HG03442 (cell line): ENCODE data around the gene GRK2.

Experiments used
- ATAC-seq: cut with Tn5 transposase; IDR thresholded peaks from one replicate; pipeline ENCODE4 v1.9.1; 2021; ENCODE audit warnings: mild to moderate bottlenecking, moderate library complexity; ENCODE audit not compliant: unreplicated experiment

Gene GRK2

DNA sequence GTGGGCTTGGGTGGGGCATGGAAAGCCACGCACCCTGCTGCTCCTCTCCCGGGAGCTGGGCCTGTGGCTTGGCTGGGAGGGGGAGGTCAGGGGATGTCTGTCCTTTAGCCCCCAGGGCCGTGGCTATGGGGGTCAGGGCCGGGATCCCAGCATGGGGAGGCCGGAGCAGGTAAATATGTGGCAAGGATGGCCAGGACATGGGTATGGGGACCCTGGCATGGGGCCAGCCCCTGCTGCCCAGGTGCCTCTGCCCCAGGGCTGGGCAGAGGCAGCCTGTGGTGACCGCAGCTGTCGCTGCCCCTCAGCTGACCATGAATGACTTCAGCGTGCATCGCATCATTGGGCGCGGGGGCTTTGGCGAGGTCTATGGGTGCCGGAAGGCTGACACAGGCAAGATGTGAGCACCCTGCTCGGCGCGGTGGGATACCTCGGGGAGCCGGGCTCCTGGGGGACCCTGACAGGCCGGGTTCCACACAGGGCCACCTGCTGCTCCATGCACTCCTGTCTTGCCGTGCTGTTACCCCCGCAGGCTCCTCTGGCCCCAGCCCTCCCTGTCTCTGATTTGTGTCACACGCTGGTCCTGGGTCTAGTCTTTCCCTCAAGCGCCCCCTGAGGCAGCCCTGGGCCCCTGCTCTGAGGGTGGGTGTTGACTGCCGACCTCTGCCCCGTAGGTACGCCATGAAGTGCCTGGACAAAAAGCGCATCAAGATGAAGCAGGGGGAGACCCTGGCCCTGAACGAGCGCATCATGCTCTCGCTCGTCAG lies 14.7 kb downstream of the GRK2 start:
- no peak for ATAC-seq

DNA sequence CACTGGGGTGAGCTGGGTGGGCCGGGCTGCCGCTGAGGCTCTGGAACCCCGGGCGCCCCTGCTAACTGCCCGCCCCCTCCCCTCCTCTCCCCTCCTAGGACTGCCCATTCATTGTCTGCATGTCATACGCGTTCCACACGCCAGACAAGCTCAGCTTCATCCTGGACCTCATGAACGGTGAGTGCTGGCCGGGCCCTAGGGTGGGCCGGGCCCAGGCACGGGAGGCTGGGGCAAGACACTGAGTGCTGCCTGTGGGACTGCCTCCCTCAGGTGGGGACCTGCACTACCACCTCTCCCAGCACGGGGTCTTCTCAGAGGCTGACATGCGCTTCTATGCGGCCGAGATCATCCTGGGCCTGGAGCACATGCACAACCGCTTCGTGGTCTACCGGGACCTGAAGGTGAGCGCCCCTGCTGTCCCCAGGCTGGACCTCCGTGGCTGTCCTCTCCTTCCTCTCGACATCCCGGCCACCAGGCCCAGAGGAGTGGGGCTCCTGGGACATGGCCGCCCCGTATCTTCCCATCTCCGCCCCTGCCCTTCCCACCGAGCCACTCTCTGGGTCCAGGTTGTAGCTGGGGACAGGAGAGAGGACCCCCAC lies 15.4 kb downstream of the GRK2 start:
- ATAC-seq, result no peak

DNA sequence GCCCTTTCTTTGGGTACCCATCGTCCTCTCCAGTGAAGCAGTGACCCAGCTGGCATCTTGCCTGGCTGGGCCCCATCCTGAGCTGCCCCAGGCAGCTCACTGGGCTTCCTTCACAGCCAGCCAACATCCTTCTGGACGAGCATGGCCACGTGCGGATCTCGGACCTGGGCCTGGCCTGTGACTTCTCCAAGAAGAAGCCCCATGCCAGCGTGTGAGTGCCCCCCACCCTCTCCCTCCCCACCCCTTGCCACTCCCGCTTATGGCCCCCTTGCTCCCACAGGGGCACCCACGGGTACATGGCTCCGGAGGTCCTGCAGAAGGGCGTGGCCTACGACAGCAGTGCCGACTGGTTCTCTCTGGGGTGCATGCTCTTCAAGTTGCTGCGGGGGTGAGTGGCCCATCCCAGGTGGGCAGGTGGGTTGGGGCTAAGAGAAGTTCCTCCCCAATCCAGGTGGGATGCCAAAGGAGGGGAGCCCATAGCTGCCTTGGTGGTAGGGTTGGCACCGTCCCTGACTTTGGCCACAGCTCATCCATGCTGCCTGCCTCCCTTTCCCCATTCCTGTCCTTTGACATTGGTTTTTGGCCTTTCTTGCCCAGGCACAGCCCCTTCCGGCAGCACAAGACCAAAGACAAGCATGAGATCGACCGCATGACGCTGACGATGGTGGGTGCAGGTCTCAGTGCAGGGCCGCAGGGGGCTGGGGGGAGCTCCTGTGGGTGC lies 16.0 kb downstream of the GRK2 start:
- no peak for ATAC-seq

DNA sequence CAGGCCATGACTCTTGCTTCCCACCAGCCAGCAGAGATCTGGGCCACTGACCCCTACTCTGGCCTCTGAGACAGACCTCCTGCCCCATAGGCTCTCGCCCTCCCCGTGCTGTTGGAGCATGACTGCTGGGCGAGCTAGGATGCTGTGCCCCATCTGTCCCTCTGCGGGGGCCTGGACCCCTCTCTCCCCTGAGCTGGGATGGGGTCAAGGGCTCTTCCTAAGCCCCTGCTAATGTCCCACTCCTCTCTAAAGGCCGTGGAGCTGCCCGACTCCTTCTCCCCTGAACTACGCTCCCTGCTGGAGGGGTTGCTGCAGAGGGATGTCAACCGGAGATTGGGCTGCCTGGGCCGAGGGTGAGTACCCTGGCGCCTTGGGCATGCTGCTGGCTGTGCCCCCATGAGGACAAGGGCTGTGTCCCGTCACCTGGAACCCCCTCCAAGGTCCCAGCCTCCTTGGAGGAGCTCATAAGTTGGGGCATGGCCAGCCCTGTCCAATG lies 16.7 kb downstream of the GRK2 start:
- no peak for ATAC-seq

DNA sequence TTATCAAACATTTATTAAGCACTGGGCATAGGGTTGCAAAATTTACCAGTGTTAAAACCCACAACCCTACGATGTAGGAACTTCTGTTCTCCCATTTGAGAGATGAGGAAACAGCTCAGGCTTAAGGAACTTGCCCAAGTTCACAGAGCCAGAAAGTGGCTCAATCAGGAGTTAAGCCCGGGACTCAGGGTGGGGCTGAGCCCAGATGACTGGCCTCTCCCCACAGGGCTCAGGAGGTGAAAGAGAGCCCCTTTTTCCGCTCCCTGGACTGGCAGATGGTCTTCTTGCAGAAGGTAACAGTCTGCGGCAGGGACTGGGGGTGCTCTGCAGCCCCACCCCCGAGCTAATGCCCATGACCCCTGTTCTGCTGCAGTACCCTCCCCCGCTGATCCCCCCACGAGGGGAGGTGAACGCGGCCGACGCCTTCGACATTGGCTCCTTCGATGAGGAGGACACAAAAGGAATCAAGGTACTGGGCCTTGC lies 17.2 kb downstream of the GRK2 start:
- ATAC-seq, result no peak

DNA sequence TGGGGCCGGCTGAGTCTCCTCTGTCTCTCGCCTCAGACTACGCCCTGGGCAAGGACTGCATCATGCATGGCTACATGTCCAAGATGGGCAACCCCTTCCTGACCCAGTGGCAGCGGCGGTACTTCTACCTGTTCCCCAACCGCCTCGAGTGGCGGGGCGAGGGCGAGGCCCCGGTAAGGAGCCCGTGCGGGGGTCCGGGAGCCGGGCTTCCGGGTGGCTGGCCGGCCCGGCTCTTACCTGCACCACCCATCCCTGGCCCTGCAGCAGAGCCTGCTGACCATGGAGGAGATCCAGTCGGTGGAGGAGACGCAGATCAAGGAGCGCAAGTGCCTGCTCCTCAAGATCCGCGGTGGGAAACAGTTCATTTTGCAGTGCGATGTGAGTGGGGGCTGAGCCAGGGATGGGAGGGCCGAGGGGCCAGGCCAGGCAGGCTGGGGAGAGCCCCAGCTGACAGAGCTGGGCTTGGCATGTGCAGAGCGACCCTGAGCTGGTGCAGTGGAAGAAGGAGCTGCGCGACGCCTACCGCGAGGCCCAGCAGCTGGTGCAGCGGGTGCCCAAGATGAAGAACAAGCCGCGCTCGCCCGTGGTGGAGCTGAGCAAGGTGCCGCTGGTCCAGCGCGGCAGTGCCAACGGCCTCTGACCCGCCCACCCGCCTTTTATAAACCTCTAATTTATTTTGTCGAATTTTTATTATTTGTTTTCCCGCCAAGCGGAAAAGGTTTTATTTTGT lies 18.7 kb downstream of the GRK2 start:
- no peak for ATAC-seq

DNA sequence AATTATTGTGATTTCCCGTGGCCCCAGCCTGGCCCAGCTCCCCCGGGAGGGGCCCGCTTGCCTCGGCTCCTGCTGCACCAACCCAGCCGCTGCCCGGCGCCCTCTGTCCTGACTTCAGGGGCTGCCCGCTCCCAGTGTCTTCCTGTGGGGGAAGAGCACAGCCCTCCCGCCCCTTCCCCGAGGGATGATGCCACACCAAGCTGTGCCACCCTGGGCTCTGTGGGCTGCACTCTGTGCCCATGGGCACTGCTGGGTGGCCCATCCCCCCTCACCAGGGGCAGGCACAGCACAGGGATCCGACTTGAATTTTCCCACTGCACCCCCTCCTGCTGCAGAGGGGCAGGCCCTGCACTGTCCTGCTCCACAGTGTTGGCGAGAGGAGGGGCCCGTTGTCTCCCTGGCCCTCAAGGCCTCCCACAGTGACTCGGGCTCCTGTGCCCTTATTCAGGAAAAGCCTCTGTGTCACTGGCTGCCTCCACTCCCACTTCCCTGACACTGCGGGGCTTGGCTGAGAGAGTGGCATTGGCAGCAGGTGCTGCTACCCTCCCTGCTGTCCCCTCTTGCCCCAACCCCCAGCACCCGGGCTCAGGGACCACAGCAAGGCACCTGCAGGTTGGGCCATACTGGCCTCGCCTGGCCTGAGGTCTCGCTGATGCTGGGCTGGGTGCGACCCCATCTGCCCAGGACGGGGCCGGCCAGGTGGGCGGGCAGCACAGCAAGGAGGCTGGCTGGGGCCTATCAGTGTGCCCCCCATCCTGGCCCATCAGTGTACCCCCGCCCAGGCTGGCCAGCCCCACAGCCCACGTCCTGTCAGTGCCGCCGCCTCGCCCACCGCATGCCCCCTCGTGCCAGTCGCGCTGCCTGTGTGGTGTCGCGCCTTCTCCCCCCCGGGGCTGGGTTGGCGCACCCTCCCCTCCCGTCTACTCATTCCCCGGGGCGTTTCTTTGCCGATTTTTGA lies 19.5 kb downstream of the GRK2 start:
- ATAC-seq, result no peak

DNA sequence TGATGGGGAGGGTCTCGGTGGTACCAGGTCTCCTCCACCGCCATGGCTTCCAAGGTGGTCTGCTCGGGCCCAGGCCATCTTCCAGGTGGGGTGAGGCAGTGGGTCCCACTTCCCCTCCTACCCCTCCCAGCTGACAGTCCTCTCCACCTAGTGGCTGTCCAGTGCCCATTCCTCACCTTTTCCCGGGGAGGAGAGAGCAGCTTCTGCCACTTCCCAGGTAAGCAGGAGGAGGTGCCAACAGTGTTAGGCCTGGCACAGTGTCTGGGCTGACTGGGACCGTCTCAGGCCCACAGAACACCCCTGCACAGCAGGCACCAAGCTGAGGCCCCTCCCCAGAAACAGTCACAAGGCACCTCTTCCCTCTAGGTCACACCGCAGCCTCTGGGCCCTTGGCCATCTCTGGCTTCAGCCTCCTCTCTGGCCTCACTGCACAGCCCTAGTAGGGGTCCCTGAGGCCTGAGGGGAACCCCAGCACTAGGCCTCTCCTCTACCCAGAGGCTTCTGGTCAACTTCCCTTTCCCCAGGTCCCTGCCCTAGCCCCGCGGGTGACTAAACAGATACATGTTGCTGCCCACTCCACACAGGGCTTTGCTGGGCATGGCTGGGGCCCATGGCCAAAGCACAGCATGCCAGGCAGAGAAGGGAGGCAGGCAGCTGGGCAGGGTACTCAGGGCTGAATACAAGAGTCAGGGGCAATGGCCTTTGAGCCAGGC lies 20.5 kb downstream of the GRK2 start:
- no peak for ATAC-seq

DNA sequence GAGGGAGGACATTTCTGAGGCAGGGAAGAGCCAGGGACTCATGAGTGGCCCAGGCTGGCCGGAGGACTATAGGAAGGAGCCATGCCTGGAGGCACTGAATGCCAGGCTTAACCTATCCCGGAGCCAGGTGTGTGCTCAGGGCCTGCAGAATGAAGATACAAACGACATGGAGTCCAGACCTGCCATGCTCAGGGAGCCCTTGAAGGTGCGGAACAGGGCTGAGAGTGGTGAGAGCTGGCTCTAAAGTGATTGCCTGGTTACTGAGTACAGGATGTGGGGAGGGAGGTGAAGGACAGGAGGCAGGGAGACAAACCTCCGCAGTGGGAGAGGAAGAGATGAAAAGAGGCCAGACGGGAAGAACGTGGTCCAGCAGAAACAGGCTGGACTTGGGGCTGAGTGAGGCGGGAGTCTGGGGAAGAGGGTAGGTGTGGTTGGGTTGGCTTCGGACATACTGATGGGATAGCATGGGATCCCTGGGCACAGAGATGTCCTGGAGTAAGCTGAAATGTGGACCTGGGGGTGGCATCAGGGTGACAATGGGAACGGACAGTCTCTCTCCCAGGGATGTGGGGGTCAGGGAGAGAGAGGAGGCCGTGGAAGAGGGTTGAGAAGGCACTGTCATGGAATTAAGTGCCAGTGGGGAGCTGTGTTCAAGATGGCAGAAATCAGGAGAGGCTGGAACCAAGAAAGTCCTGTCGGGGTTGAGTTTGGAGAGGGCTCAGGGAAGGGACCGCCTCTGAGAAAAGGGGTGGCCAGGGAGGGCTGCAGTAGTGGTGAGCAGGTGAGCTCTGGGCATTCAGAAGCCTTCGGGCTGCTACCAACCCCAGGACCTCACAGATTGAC lies 21.3 kb downstream of the GRK2 start:
- ATAC-seq, result no peak

DNA sequence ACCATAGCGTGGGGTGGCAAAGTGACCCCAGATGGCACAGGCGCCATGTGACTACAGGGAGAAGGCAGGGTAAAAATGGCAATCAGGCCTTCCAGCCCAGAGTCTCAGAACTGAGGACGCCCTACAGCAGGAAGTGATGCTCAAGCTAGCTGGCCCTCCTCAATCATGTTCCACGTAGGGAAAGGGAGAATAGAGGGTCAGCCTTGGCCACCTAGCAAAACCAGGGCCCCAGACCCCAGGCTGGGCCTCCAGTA lies 21.9 kb downstream of the GRK2 start:
- no peak for ATAC-seq

DNA sequence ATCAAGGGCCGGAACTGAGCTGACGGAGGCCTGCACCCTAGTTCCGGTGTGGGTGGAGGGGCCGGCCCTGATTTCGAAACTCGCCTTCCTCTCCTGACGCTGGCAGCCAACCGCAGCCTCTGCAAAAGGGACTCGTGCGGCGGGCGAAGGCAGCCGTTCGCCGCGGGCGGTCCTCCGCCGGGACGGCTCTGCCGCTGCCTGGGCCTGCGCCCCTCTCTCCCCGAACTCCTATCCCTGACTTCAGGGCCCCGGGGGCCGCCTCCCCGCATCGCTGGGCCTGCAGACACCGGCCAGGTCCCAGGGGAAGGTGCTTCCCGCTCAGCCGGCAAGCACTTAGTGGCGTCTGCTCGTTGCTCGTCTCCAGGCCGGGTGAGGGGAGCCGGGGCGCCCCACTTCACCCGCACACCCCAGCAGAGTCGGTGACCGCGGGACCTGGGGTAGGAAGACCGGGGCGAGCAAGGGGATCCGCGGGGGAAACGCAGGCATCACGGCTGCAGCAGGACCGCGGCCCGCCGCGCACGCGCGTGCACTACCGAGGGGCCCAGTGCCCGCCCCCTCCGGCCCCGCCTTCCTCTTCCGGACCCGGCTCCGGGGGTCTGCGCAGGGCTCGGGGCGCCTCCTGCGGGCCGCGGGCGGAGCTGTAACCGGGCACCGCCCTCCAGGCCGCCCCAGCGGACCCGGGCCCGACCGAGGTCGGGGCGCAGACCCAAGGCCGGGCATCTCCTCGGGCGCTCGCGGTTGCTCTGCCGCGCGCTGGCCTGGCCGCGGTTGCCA lies 22.4 kb downstream of the GRK2 start:
- peak; percentile 62 for ATAC-seq

DNA sequence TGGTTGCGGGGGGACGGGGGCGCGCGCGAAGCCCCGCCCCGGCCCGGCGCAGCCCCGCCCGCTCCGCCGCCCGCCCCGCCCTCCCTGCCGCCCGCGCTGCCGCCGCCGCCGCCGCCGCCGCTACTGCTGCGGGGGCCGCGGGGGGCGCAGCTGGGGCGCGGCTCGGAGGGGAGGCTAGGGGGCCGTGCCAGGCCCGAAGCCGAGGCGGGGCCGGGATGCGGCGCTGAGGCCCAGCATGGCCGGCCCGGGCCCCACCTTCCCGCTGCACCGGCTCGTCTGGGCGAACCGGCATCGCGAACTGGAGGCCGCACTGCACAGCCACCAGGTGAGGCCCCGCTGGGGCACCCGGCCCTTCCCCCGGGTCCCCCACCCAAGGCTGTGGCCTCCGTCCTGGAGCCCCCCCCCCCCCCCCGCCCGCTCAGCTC lies 23.0 kb downstream of the GRK2 start, which contains the start of gene ANKRD13D:
Gene ANKRD13D (plus strand): TSS at position 78 of the 425 bp plus-strand sequence. CDS start 158 bp downstream, at position 236.
- ATAC-seq, result no peak

DNA sequence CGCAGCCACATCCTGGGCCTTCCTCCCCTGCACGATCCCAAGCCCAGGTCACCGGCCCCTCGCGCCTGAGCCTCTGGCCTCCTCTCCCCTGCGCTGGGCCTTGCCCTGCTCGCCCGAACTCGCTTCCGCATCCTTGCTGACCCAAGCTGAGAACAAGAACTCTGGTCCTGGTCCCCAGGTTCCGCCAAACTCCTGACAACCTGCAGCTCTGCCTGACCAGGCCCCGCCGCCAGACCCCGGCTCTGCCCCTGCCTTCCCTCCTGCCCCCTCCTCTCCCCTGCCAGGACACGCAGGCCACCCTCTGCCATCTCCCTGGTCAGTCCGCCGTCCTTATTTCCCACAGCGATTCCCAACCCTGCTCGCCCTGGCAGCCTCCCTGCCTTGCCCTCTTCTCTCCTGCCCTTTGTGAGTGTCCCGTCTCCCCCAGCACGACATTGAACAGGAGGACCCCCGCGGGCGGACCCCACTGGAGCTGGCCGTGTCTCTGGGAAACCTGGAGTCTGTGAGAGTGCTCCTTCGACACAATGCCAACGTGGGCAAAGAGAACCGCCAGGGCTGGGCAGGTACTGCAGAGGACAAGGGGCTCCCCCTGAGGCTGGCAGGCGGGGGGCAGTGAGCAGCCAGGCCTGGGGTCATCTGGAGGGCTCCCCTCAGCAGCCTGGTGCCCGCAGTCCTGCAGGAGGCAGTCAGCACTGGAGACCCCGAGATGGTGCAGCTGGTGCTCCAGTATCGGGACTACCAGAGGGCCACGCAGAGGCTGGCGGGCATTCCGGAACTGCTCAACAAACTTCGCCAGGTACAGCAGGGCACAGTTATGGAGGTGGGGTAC lies 23.6 kb downstream of the GRK2 start:
- ATAC-seq, result no peak

DNA sequence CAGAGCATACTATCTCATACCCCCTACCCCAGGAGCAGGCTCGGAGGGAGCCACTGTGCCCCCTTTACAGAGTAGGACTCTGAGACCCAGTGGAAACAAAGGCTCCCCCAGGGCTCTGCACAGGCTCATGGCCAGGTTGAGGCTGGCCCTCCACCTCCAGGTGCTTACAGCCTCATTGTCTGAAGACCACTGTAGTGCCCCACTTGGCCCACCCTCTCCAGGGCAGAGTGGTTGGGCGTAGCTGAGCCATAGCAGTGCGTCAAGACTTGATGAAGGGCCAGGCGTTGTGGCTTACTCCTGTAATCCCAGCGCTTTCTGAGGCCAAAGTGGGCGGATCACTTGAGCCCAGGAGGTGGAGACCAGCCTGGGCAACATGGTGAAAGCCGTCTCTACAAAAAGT lies 24.5 kb downstream of the GRK2 start:
- no peak for ATAC-seq

DNA sequence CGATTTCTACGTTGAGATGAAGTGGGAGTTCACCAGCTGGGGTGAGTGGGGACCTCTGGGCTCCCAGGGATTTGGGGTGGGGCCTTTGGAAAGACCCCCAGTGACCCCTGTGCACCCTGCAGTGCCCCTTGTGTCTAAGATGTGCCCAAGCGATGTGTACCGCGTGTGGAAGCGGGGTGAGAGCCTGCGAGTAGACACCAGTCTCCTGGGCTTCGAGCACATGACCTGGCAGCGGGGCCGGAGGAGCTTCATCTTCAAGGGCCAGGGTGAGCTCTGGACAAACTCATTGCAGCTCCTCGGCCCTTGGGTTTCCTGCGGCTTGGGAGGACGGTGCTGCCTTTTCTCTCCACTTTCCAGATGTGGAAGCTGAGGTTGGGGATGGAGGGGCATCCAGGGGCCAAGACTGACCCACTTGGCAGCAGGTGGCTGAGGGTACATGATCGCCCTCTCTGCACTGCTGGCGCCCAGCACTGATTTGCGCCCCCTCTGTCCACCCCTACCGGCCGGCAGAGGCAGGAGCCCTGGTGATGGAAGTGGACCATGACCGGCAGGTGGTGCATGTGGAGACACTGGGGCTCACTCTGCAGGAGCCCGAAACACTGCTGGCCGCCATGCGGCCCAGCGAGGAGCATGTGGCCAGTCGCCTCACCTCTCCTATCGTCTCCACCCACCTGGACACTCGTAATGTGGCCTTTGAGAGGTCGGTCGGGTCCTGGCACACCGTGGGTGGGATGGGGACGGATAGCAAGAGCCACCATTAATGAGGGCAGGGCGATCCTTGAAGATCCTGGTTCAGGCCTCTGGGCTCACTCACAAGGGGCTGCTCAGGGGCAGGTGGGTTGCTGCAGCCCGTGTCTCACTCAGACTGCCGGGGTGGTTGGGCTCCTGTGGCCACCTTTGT lies 25.5 kb downstream of the GRK2 start:
- no peak for ATAC-seq

DNA sequence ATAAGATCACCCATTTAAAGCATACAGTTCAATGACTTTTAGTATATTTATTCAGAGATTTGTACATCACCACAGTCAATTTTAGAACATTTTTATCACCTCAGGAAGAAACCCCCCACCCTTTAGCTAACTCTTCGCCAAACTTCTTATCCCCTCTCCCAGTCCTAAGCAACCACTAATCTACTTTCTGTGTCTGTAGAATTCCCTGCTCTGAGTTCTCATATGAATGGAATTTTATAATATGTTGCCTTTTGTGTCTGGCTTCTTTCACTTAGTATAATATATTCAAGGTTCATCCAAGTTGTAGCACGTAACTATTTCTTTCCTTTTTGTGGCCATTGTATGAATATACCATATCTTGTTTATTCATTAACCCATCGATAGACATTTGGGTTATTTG lies 26.4 kb downstream of the GRK2 start:
- no peak for ATAC-seq
